GM12872 (cell line): Measurements from ENCODE around the gene MYT1.

Experiments used
- CTCF ChIP-seq: IDR thresholded peaks from 3 replicates; pipeline ENCODE4 v1.5.1; 2011; ENCODE audit warnings: low read depth, mild to moderate bottlenecking, low read length, moderate library complexity; ENCODE audit not compliant: insufficient read depth

Gene MYT1

GRCh38 chr20:64244870-64245603 lies 80.8 kb downstream of the MYT1 start:
- no peak for TF ChIP-seq CTCF

GRCh38 chr20:64245746-64246595 lies 81.7 kb downstream of the MYT1 start:
- no peak for TF ChIP-seq CTCF

GRCh38 chr20:64246616-64247306 lies 82.5 kb downstream of the MYT1 start:
- TF ChIP-seq CTCF: no peak

- TF ChIP-seq CTCF: no peak
These were observed 83.0 kb downstream of the MYT1 start for GRCh38 chr20:64247307-64247618.

GRCh38 chr20:64247970-64248841 lies 84.0 kb downstream of the MYT1 start:
- TF ChIP-seq CTCF: no peak

GRCh38 chr20:64250027-64250426 lies 85.8 kb downstream of the MYT1 start:
- TF ChIP-seq CTCF: no peak
